Smooth muscle cell (in vitro differentiated cells): Measurements from ENCODE around the gene NCDN. TPM values are rescaled to one million over a fixed set of nuclear protein-coding genes. Genes with fewer than 3 reads are reported as not detected.

Experiments used
- DNase-seq: peaks from one replicate; lab custom pipeline; 2025; ENCODE audit not compliant: unreplicated experiment; lab: John Stamatoyannopoulos, UW
- H2AFZ ChIP-seq: fragments of 200-600 bp; sonication (generic); 2 replicates; pipeline ENCODE4 v1.6.0; 2016; ENCODE audit warnings: antibody characterized with exemption, low read depth, mild to moderate bottlenecking
- H3F3A ChIP-seq: fragments of 200-600 bp; sonication (generic); 2 replicates; pipeline ENCODE4 v1.6.0; 2017; ENCODE audit warnings: antibody characterized with exemption, low read depth
- H3K27ac ChIP-seq: fragments of 200-600 bp; sonication (generic); 2 replicates; pipeline ENCODE4 v1.5.1; 2016; ENCODE audit warnings: low read depth, mild to moderate bottlenecking
- H3K27me3 ChIP-seq: fragments of 200-600 bp; sonication (generic); 2 replicates; pipeline ENCODE4 v1.6.1; 2016; ENCODE audit warnings: low read depth, mild to moderate bottlenecking
- H3K36me3 ChIP-seq: fragments of 200-600 bp; sonication (generic); 2 replicates; pipeline ENCODE4 v1.5.1; 2016; ENCODE audit warnings: low read depth
- H3K4me1 ChIP-seq: fragments of 200-600 bp; sonication (generic); 2 replicates; pipeline ENCODE4 v1.5.1; 2016; ENCODE audit warnings: low read depth
- H3K4me2 ChIP-seq: fragments of 200-600 bp; sonication (generic); 2 replicates; pipeline ENCODE4 v1.6.0; 2016; ENCODE audit warnings: mild to moderate bottlenecking
- H3K4me3 ChIP-seq: fragments of 200-600 bp; sonication (generic); 2 replicates; pipeline ENCODE4 v1.5.1; 2016; ENCODE audit warnings: mild to moderate bottlenecking
- H3K79me2 ChIP-seq: fragments of 200-600 bp; sonication (generic); 2 replicates; pipeline ENCODE4 v1.6.0; 2016; ENCODE audit warnings: low read depth, mild to moderate bottlenecking
- H3K9ac ChIP-seq: fragments of 200-600 bp; sonication (generic); 2 replicates; pipeline ENCODE4 v1.6.0; 2016; ENCODE audit warnings: low read depth
- H3K9me3 ChIP-seq: fragments of 200-600 bp; sonication (generic); replicated peaks from 2 replicates; pipeline ENCODE4 v1.5.1; 2016; ENCODE audit warnings: low read depth
- H4K20me1 ChIP-seq: fragments of 200-600 bp; sonication (generic); 2 replicates; pipeline ENCODE4 v1.6.0; 2016; ENCODE audit warnings: low read depth
- WGBS: methylation state at CpG from one replicate; pipeline ENCODE4 v1.1.7; 2016; ENCODE audit warnings: low lambda C conversion rate; 5-methylcytosine and 5-hydroxymethylcytosine counted together
- polyA plus RNA-seq: library from polyadenylated mRNA; unstranded; fragments of >200 nt; fragmentation: Nextera tagmentation; extraction: Ambion mirVana; gene quantifications from 2 replicates; pipeline ENCODE4 v1.2.1, GENCODE V29; 2016
- total RNA-seq: library from RNA; depleted of rRNA; stranded (reverse); fragments of >200 nt; gene quantifications from 2 replicates; pipeline ENCODE4 v1.2.3, GENCODE V29; 2014
- TF ChIP-seq, protein P1 (sequence below): fragments of 200-600 bp; sonication (generic); IDR thresholded peaks from 2 replicates; pipeline ENCODE4 v1.5.1; 2017; ENCODE audit warnings: borderline replicate concordance, mild to moderate bottlenecking, antibody characterized with exemption; ENCODE audit not compliant: insufficient read depth, poor library complexity, severe bottlenecking

The NCDN gene
- total and polyA plus RNA-seq, 2 experiments from 2014 or later = 12.2 to 25.8 TPM

DNA sequence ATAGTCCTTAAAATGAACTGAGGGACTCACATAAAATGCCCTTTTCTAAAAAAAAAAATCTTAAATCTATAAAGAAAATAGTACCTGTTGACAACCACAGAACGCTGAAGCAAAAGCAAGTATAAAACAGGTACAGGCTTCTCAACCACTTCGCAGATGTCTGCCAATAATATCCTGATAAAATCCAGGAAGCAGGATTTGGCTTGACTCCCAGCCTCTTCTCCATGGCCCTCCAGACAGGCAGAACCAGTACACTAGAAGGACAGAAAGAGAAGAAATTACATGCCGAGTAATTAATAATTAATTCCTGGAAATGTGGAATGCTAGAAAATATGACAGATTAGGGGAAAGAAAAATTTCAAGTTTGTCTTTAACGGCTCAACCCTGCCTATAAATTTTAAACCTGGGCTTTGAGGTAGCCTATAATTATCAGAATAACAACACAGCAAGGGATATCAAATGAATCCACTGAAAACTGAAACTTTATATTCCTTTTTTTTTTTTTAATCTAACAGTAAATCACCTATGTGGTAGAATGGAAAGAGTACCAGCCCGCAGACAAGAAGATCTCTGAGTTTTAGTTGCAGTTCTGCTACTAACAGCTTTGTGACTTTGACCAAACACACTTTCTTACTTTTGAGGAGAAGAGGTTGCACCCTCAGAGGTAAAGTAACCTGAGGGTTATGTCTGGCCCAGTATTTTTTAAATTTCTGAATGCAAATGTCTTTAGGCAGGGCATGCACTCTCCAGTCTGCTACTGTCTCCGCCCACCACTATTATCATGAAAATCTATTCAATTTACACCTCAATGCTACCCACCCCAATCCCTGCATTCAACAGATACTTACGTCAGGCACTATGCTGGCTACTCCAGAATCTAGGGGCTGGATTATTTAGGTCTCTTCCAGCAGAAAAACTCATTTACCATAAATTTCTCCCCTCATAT, 3.1 kb upstream of the NCDN start:
- Histone ChIP-seq H3K4me2 (peak overlapping the region; percentile 99), H4K20me1 (peaks cover 56% of the 10 kb centered on the region), H3K79me2 (peaks cover 52% of the 10 kb centered on the region), H3K27me3 (no peaks in the 10 kb centered on the region), H2AFZ (no peak overlapping the region), H3K4me3 (no peak overlapping the region), H3K9me3 (no peaks in the 10 kb centered on the region), H3K27ac (peak overlapping the region; percentile 46), H3K36me3 (no peaks in the 10 kb centered on the region), H3K4me1 (peaks cover 10% of the 10 kb centered on the region), H3F3A (peaks cover 4% of the 10 kb centered on the region), H3K9ac (no peak overlapping the region)
- WGBS = 69% methylated on average over 7 of the region's 7 CpGs
- DNase-seq = no peak
- TF ChIP-seq, protein P1, sequence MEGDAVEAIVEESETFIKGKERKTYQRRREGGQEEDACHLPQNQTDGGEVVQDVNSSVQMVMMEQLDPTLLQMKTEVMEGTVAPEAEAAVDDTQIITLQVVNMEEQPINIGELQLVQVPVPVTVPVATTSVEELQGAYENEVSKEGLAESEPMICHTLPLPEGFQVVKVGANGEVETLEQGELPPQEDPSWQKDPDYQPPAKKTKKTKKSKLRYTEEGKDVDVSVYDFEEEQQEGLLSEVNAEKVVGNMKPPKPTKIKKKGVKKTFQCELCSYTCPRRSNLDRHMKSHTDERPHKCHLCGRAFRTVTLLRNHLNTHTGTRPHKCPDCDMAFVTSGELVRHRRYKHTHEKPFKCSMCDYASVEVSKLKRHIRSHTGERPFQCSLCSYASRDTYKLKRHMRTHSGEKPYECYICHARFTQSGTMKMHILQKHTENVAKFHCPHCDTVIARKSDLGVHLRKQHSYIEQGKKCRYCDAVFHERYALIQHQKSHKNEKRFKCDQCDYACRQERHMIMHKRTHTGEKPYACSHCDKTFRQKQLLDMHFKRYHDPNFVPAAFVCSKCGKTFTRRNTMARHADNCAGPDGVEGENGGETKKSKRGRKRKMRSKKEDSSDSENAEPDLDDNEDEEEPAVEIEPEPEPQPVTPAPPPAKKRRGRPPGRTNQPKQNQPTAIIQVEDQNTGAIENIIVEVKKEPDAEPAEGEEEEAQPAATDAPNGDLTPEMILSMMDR = no peak

DNA sequence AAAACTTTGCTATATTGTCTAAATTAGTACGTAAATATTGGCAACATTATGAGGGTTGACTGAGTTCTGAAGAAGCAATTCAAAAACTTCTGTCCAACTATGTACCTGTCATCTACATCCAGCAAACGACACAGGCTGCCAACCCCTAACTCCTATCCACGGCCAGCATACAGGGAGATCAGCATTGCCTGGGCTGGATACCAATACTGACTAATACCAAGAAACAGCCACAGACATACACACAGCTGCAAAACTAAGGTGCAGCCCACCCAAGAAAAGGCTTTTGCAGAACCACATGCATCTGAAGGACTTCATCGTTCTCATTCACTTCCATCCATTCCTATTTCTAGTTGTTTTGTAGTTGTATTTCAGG, 2.4 kb upstream of the NCDN start:
- H3K9ac ChIP-seq = no peak overlapping the region
- peak overlapping the region; percentile 90 for H3K4me3 ChIP-seq
- H3F3A ChIP-seq = peaks cover 4% of the 10 kb centered on the region
- no peaks in the 10 kb centered on the region for H3K27me3 ChIP-seq
- peaks cover 10% of the 10 kb centered on the region for H3K4me1 ChIP-seq
- H4K20me1 ChIP-seq = peaks cover 53% of the 10 kb centered on the region
- TF ChIP-seq, protein P1 = no peak
- no peak for DNase-seq
- no peaks in the 10 kb centered on the region for H3K36me3 ChIP-seq
- no peak overlapping the region for H2AFZ ChIP-seq
- peak overlapping the region; percentile 46 for H3K27ac ChIP-seq
- WGBS = 48% methylated on average over 4 of the region's 4 CpGs
- H3K79me2 ChIP-seq = peaks cover 46% of the 10 kb centered on the region
- H3K9me3 ChIP-seq = no peaks in the 10 kb centered on the region
- H3K4me2 ChIP-seq = peak overlapping the region; percentile 99

DNA sequence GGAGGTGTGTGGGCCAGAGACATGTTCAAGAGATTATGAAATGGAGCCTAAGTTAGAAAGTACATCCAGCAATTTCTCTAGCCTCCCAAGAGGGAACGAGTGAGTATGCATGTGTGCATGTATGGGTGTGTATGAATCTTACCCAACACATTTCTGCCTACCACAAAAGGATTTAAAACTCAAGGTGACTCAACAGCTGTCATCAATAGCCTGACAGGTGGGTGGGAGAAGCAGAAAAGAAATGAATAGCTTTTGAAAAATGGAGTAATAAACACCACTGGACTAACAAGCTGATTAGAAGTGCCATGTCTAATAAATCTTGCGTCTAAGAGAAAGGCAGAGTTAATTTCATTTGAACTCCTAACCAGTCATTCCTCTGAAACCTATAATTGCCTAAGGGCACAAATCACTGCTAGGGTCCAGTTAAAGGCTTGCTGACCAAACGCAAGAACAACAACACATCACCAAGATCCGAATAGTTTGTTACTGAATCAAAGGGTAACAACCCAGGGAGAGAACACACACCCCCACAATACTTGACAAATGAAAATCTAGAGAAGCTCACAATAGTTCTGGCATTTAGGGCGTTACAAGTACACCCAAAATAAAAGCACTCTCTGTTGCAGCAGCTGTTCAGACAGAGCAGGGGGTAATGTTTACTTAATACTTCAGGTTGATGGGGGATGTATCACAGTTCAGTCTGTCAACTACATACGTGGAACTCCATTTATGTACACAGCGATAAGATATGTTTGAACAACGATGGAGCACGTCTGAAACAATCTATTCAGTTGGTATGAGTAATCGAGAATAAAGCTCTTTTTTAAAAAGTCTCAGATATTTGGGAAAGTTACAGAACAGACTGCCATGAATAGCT, 1.8 kb upstream of the NCDN start:
- Histone ChIP-seq H4K20me1 (peaks cover 50% of the 10 kb centered on the region), H3K27ac (peak overlapping the region; percentile 46), H3F3A (peaks cover 4% of the 10 kb centered on the region), H3K9ac (no peak overlapping the region), H3K9me3 (no peaks in the 10 kb centered on the region), H3K27me3 (no peaks in the 10 kb centered on the region), H3K4me1 (peaks cover 10% of the 10 kb centered on the region), H3K36me3 (no peaks in the 10 kb centered on the region), H3K4me2 (peak overlapping the region; percentile 99), H3K79me2 (peaks cover 40% of the 10 kb centered on the region), H3K4me3 (peak overlapping the region; percentile 90), H2AFZ (no peak overlapping the region)
- TF ChIP-seq, protein P1 = no peak
- 52% methylated on average over 10 of the region's 10 CpGs for WGBS
- DNase-seq = no peak
